GM12875 (cell line): ENCODE results near the gene PCDHA1.

Source experiments
- H3K4me3 ChIP-seq: one replicate; pipeline ENCODE4 v1.5.1; 2011; ENCODE audit warnings: low read depth, low read length, control low read depth
- CTCF ChIP-seq: IDR thresholded peaks from 2 replicates; pipeline ENCODE4 v1.5.1; 2011; ENCODE audit warnings: low read depth, mild to moderate bottlenecking, control low read depth, inconsistent platforms, low read length, moderate library complexity, borderline replicate concordance; ENCODE audit not compliant: insufficient read depth

PCDHA1 gene

DNA sequence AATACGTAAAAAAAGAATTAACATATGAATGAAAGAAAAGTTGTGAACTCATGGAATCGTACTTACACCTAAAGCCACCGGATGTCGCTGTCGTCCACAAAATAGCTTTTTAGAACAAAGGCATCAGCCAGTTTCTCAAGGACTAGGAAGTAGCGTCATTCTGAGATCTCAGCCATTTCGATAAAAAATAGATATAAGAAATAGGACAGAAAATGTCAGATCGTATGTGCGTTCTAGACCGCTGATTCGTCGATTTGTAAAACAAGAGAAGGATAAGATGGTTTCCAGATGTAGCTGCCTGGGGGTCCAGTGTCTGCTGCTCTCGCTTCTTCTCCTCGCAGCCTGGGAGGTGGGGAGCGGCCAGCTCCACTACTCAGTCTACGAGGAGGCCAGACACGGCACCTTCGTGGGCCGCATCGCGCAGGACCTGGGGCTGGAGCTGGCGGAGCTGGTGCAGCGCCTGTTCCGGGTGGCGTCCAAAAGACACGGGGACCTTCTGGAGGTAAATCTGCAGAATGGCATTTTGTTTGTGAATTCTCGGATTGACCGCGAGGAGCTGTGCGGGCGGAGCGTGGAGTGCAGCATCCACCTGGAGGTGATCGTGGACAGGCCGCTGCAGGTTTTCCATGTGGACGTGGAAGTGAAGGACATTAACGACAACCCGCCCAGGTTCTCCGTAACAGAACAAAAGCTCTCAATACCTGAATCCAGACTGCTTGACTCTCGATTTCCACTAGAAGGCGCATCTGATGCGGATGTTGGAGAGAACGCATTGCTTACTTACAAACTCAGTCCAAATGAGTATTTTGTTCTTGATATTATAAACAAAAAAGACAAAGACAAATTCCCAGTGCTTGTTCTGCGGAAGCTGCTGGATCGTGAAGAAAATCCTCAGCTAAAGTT is 70.1 kb downstream of the PCDHA1 start, which contains the start of gene PCDHA10:
PCDHA10 (plus strand) TSS at position 126 of the 903 bp plus-strand sequence; CDS start at position 278, 152 bp downstream.
- no peak within 1 kb of the TSS for H3K4me3 ChIP-seq
- no peak for TF ChIP-seq CTCF

- no peak for TF ChIP-seq CTCF
- H3K4me3 ChIP-seq = no peak overlapping the region
These were observed 71.4 kb downstream of the PCDHA1 start for GRCh38 chr5:140857177-140857986.

DNA sequence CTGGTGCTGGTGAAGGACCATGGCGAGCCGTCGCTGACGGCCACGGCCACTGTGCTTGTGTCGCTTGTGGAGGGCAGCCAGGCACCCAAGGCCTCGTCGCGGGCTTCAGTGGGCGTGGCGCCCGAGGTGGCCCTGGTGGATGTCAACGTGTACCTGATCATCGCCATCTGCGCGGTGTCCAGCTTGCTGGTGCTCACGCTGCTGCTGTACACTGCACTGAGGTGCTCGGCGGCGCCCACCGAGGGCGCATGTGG is 72.0 kb downstream of the PCDHA1 start:
- no peak for TF ChIP-seq CTCF
- H3K4me3 ChIP-seq = no peak overlapping the region

GRCh38 chr5:140862441-140863295 is 76.7 kb downstream of the PCDHA1 start:
- TF ChIP-seq CTCF = no peak
- no peak overlapping the region for H3K4me3 ChIP-seq

DNA sequence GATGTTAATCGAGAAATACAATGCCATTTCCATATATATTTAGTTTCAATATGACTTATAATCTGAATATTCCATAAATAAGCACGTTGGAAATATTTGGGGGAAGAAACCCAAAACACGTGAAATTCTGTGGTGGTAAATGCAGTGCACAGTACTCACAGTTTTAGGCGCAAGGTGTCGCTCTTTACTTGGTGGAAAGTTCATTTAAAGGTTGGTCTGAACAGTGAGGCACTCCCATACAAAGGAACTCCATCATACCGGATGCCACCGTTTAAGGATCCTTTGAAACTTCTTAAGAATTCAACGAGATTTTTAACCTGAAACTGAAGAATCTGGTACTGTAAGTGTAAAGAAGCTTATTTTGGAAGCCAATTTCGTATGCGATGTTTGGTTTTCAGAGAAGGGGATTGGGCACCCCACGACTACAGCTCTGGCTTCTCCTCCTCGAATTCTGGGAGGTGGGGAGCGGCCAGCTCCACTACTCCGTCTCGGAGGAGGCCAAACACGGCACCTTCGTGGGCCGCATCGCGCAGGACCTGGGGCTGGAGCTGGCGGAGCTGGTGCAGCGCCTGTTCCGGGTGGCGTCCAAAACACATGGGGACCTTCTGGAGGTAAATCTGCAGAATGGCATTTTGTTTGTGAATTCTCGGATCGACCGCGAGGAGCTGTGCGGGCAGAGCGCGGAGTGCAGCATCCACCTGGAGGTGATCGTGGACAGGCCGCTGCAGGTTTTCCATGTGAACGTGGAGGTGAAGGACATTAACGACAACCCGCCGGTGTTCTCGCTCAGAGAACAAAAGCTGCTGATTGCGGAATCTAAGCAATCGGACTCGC is 83.0 kb downstream of the PCDHA1 start, which contains the start of gene PCDHA11:
PCDHA11 (plus strand) TSS at position 237 of the 834 bp plus-strand sequence; CDS start at position 384, 147 bp downstream.
- no peak for TF ChIP-seq CTCF
- H3K4me3 ChIP-seq = no peak within 1 kb of the TSS

- no peak overlapping the region for H3K4me3 ChIP-seq
These were observed 83.6 kb downstream of the PCDHA1 start for GRCh38 chr5:140869555-140869886.

More at GRCh38 chr5:140869555-140869886, 83.6 kb downstream of the PCDHA1 start:
- TF ChIP-seq CTCF = no peak
